GM19238 (cell line): ENCODE measurements around the gene EPS8.

Experiments used
- DNase-seq: peaks from one replicate; pipeline ENCODE4 v3.0.0; 2011; ENCODE audit warnings: low spot score; ENCODE audit not compliant: insufficient read length

Gene EPS8

GRCh38 chr12:15789220-15790171 lies at the start of gene EPS8:
Gene EPS8, minus strand, starts transcription at chr12:15789388. Its CDS starts 106,437 bp downstream, at chr12:15682951.
- DNase-seq, result peak; percentile 67

GRCh38 chr12:15837141-15837790 lies 48.1 kb upstream of the EPS8 start:
- DNase-seq, result no peak

- DNase-seq, result no peak
Observed at GRCh38 chr12:15834575-15834974, 45.4 kb upstream of the EPS8 start.

GRCh38 chr12:15831315-15831978 lies 42.3 kb upstream of the EPS8 start:
- no peak for DNase-seq

- DNase-seq, result no peak
Observed at GRCh38 chr12:15830538-15830937, 41.4 kb upstream of the EPS8 start.

- DNase-seq, result no peak
Observed at GRCh38 chr12:15829949-15830348, 40.8 kb upstream of the EPS8 start.

GRCh38 chr12:15829255-15829654 lies 40.1 kb upstream of the EPS8 start:
- DNase-seq, result no peak

GRCh38 chr12:15827136-15827535 lies 37.9 kb upstream of the EPS8 start:
- no peak for DNase-seq

GRCh38 chr12:15824516-15824915 lies 35.3 kb upstream of the EPS8 start:
- no peak for DNase-seq

GRCh38 chr12:15823360-15824128 lies 34.4 kb upstream of the EPS8 start:
- DNase-seq, result no peak

GRCh38 chr12:15819644-15820437 lies 30.7 kb upstream of the EPS8 start:
- DNase-seq, result no peak

- DNase-seq, result no peak
Observed at GRCh38 chr12:15818418-15818817, 29.2 kb upstream of the EPS8 start.

- DNase-seq, result no peak
Observed at GRCh38 chr12:15815730-15816129, 26.5 kb upstream of the EPS8 start.

GRCh38 chr12:15811214-15812127 lies 22.3 kb upstream of the EPS8 start:
- no peak for DNase-seq

GRCh38 chr12:15808652-15809051 lies 19.5 kb upstream of the EPS8 start:
- DNase-seq, result no peak

- no peak for DNase-seq
Observed at GRCh38 chr12:15808250-15808649, 19.1 kb upstream of the EPS8 start.

GRCh38 chr12:15806826-15807225 lies 17.6 kb upstream of the EPS8 start:
- no peak for DNase-seq

- no peak for DNase-seq
Observed at GRCh38 chr12:15801770-15802744, 12.9 kb upstream of the EPS8 start.
